CD4-positive, alpha-beta T cell treated with Interleukin-6 for 4 hours (primary cell): ENCODE data around the gene RNF38.
"Not testable (repeated sequence)": the region's sequence is repeated elsewhere in the genome, so short reads cannot be mapped to it uniquely, and the experiment has no call there.

Source experiments
- DNase-seq: peaks from one replicate; pipeline ENCODE4 v3.0.0-alpha.2; 2020; ENCODE audit warnings: mixed read lengths

Gene RNF38

DNA sequence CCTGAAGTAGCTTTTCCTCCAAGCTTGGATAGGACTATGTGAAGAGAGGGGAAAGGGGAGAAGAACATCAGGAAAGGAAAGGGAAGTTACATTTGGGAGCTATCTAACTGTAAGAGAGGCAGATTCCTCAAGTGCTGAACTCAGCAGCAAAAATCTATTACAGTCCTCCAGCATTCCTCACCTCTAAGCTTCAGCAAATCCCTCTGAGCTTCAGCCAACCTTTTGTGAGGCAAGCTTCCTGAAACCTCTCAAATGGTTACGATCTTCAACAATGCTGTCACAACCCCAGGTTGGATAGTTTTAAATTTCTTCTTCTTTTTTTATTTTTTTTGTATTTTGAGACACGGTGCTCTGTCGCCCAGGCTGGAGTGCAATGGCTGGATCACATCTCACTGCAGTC is 2.5 kb upstream of the RNF38 start:
- no peak for DNase-seq

DNA sequence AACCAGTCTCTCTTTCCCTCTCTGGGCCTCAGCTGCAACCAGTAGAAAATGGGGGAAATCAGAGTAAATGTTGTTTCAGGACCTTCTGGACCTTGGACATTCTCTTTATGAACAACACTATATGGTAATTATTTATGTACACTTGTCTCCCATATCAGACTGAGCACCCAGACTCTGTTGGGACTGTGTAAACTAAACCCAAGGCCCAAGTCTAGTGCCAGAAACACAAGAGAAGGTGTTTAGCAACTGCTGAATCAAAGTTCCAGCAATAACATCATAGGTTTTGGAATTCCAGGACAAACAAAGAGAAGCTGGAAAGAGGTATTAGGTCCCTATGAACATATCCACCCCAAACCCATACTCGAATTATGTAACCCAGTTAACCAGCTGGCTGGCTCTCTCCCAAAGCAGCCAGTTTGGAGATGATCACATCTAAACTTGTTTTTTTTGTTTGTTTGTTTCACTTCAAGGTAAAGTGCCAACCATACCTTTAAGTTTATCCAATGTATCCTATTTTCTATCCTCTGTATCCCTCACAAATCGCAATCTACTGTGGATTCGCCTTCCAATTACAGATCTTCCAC is 1.9 kb upstream of the RNF38 start:
- DNase-seq = no peak

DNA sequence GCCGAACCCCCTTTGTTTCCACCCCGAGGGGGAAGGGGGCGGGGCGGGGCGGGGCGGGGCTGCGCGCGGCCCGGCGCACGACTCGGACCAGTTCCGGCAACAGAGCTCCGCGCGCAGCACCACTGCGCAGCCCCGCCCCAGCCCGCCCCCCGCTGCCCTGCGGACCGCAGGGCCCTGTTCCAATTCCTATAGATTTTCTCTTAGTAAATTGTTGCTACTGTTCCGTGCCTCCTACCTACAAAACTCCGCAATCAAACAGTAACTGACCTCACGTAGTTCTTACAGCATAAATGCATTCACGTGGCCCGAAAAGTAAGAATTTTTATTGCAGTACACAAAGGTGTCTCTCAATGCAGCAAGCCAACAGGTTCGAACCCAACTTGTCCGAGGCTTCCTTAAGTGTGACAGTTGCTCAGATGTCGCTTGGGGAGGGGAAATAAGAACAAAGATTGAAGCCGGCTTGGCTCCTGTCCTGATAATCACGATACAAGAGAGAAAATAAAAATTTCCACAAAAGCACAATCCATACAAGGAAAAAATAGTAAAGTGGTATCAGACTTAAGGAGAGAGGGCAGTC is 1.2 kb upstream of the RNF38 start:
- peak; percentile 90 for DNase-seq

DNA sequence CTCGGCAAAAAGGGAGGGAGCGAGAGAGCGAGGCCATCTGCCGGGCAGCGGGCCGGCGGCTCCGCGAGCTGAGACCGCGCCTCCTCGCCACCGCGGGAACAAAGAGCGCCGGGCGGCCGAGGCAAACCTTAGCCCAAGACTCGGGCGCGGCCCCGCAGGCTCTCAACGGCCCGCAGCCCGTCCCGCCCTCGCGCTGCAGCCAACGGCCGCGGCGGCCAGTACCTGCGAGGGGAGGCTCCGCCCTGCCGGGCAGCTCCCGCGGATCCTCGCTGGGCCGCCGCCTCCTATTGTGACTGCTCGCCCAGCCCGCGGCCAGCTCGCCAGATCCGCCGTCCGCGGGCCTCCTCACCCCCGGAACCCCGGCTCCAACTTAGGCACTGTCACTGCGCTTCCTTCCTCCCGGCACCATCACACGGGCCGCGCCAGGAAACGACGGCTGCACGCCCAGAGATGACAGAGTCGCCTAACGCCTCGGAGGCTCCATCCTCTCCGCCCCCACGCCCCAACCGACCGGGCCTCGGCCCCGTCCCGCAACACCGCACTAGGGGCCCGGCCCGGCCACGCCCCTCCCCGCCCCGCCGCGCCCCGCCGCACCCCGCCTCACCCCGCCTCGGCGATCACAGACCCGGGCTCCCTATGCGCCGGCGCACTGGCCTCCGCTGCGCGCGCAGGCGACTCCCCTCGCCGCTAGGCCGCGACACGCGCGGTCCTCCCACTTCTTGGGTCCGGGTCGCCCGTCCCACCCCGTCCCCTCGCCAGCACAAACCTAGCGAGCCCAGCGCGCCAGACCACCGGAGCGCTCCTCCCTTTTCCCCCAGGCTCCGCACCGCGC is 479 bp upstream of the RNF38 start:
- peak; percentile 91 for DNase-seq

- no peak for DNase-seq
These were observed 1.3 kb downstream of the RNF38 start for GRCh38 chr9:36398745-36399144.

- DNase-seq = peak; percentile 10
These were observed 3.1 kb downstream of the RNF38 start for GRCh38 chr9:36396985-36397384.

GRCh38 chr9:36392489-36392888 is 7.6 kb downstream of the RNF38 start:
- DNase-seq = no peak

DNA sequence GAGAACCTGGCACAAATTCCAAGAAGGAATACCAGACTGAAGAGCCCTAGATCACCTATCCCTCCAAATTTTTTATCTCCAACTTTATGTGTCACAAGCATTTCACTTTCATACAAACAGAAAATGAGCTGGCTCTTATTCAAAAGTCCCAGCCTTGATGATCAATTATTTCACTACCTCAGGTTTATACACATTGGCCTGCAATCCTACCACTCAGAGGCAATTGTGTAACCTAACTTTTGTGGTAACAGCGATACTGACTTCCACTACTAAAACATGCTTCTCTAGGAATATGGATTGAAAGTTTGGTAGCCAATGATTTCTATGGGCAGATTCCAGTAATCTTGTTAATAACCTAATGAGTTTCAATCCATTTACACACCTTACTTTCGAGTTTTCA is 10.5 kb downstream of the RNF38 start:
- no peak for DNase-seq

DNA sequence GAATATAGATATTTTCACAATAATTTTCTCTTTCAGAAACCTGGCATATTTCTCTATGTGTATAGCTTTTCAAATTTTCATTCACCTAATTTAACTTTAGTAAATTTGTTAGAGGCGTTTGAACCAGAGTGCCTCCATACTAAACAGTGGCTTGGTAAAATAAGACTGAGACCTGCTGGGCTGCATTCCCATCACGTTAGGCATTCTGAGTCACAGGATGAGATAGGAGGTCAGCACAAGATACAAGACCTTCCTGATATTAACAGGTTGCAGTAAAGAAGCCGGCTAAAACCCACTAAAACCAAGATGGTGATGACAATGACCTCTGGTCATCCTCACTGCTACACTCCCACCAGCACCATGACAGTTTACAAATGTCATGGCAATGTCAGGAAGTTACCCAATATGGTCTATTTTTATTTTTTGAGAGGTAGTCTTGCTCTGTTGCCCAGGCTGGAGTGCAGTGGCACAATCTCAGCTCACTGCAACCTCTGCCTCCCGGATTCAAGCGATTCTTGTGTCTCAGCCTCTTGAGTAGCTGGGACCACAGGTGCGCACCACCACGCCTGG is 13.6 kb downstream of the RNF38 start:
- not testable (repeated sequence) for DNase-seq

GRCh38 chr9:36382484-36382883 is 17.6 kb downstream of the RNF38 start:
- DNase-seq = no peak

DNA sequence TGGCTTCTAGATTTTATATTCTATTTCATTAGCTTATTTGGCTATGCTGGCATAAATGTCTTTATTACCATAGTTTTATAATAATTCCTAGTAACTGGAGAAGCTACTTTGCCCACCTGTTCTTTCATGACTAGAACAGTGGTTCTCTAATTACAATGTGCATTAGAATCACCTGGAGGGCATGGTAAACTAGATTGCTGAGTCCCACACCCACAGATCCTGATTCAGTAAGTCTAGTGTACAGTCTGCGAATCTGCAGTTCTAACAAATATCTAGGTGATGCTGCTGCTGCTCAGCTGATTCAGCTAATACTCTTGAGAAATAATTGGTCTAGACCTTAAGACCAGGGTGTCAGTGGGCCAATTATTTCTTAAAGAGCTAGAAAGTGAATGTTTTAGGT is 35.5 kb downstream of the RNF38 start:
- DNase-seq = no peak

- DNase-seq = no peak
These were observed 36.6 kb downstream of the RNF38 start for GRCh38 chr9:36363448-36363847.

DNA sequence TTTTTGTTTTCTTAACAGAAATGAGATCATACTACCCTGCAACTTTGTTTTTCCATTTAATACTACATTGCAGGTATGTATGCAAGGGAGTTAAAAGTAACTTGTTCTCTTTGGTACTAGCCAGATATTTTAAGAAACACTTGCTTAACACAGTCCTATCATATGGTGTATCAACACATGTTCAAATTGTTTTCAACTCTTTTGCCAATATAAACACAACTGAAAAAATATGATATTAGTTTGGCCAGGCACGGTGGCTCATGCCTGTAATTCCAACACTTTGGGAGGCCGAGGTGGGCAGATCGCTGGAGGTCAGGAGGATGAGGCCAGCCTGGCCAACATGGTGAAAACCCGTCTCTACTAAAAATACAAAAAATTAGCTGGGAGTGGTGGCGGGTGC is 41.6 kb downstream of the RNF38 start:
- no peak for DNase-seq

GRCh38 chr9:36357639-36358038 is 42.4 kb downstream of the RNF38 start:
- DNase-seq = no peak

DNA sequence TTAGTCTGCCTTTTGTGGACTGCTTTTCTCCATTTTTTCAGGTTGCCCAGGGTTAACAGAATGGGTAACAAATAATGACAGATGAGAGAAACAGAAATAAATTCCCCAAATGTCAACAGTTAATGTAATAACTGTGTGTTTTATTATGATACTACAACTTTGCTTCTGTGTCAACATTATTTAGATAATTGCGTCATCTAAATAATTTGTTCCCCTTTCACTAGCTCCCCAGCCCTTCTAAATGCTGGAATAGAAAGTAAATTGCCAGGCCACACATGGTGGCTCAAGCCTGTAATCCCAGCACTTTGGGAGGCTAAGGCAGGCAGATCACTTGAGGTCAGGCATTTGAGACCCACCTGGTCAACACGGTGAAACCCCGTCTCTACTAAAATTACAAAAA is 53.5 kb downstream of the RNF38 start:
- DNase-seq = no peak

DNA sequence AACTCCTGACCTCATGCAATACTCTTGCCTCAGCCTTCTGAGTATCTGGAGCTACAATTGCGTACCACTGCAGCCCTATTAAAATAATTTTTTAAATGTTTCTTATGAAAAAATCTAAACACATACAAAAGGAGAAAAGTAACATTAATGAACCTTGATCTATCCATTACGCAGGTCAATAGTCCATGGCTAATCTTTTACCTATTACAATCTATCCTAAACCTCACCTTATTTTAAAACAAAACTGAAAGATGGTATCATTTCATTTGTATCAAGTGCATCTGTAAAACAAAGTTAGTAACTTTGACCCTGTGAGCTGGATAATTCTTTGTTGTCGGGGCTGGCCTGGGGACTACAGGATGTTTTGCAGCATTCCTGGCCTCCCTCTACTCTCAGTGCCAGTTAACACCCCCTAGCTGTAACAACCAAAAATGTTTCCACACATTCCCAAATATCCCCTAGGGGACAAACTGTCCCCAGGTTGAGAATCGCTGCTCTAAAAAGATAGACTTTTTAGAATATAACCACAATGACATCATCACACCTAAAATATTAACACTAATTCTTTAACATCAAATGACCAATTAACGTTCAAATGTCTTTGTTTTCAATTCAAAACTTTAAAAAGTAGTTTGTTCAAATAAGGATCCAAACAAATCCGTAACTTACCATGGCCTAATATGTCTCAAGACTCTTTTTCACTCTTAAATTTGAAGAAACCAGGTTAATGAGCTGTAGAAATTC is 54.8 kb downstream of the RNF38 start:
- DNase-seq = no peak

- DNase-seq = no peak
These were observed 58.0 kb downstream of the RNF38 start for GRCh38 chr9:36341936-36342577.

GRCh38 chr9:36337865-36338264 is 62.2 kb downstream of the RNF38 start:
- no peak for DNase-seq

DNA sequence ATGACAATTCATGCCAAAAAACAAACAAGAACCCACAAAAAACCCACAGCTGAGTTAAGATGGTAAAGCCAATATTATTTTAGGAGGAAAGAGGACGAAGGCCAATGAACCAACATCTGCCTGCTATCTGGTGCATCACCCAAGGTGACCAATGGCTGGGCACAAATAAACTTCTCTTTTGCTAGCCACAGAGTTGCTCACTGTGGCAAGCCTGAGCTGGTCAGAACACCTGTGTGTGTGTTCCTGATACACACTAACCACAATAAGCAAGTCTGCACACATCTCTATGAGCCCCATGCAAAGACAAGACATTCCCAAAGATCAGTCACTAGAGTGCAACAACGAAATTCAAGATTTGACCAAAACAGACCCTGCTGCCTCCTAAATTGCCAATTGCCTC is 63.1 kb downstream of the RNF38 start:
- DNase-seq = no peak

DNA sequence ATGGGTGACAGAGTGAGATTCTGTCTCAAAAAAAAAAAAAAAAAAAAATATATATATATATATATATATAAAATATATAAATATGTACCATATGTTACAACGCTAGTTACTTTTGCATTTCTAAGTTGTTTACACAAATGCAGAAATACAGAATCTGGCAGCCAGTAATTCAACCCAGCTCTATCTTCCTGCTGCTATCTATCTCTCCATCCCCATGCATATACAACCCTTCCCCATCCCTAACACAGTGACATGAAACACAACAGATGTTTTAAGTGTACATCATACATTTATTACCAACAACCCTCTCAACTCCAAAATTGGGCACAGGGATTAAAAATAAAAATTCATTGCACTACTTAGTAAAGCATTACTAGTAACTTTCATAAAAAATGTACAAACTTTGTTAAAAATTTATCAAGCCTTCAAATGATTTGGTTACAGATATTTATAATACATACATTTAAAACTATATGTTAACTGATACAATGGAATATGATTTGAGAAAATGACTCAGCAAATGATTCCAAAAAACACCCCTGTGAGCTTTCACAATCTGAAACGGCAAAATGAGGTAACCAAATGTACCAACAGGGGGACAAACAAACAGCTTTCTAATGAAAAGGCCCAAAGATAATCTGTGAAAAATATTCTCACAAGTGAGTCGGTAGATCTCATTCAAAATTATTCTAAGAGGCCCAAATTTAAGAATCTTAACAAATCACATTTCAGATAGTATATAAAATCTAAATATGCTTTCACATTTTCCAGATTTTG is 63.8 kb downstream of the RNF38 start:
- no peak for DNase-seq

DNA sequence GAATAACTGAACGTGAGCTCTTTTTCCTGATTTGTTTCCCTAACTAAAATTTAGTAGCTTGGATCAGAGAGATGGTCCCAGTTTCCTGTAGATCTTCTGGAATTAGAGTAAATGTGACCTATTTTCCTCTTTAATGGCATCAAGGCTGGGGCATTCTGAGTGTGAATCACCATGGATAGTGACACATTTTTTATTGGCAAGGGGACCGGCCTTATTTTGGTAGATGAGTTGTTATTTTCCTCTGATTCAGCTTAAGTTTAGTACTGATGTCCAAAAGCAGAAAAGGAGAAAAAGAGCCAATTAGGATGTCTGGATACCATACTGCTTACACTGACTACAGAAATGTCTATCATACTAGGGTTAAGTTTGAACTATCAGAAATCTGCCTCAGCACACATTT is 68.1 kb downstream of the RNF38 start:
- DNase-seq = no peak
